GM19238 (cell line): ENCODE data around the gene PNPLA2.

Experiments used
- DNase-seq: peaks from one replicate; pipeline ENCODE4 v3.0.0; 2011; ENCODE audit warnings: low spot score; ENCODE audit not compliant: insufficient read length

The PNPLA2 gene

GRCh38 chr11:818396-819128 is at the start of gene PNPLA2:
Gene PNPLA2, plus strand, starts transcription at chr11:818914. Its CDS starts 805 bp downstream, at chr11:819719.
- no peak for DNase-seq

DNA sequence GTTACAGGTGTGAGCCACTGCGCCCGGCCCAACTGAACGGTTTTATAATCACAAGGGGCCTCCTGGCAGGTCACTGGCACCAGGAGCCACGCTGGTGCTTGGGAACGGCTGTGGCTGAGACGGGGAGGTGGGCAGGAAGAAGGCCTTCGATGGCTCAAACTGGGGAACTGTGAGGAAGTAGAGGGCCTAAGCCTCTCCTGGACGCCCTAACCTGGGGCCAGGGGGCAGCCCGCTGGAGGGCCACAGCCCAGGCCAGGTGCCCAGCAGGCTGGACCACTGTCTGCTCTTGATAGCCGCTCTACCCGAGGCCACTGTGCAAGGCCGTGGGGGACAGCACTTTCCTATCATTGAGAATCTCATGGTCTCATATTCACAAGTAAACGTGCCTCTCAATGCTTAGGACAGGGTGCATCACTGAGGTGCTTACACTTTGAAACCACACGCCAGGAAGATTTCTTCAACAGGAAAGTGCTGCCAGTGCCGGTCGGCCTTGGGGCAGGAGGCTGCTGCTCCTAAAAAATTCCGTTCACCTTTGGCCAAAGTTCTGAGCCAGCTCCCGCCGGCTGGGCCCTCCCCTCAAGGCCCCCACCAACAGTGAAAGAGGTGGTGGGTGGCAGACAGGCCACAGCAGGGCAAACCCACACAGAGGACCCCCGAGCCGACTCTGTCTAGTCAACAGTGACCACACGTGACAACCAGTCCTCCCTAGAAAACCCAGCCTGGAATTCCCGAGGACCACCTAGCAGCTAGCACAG is 48.6 kb upstream of the PNPLA2 start:
- DNase-seq: no peak

GRCh38 chr11:770642-771616 is 47.8 kb upstream of the PNPLA2 start:
- no peak for DNase-seq

GRCh38 chr11:771617-772204 is 47.0 kb upstream of the PNPLA2 start:
- DNase-seq: no peak

DNA sequence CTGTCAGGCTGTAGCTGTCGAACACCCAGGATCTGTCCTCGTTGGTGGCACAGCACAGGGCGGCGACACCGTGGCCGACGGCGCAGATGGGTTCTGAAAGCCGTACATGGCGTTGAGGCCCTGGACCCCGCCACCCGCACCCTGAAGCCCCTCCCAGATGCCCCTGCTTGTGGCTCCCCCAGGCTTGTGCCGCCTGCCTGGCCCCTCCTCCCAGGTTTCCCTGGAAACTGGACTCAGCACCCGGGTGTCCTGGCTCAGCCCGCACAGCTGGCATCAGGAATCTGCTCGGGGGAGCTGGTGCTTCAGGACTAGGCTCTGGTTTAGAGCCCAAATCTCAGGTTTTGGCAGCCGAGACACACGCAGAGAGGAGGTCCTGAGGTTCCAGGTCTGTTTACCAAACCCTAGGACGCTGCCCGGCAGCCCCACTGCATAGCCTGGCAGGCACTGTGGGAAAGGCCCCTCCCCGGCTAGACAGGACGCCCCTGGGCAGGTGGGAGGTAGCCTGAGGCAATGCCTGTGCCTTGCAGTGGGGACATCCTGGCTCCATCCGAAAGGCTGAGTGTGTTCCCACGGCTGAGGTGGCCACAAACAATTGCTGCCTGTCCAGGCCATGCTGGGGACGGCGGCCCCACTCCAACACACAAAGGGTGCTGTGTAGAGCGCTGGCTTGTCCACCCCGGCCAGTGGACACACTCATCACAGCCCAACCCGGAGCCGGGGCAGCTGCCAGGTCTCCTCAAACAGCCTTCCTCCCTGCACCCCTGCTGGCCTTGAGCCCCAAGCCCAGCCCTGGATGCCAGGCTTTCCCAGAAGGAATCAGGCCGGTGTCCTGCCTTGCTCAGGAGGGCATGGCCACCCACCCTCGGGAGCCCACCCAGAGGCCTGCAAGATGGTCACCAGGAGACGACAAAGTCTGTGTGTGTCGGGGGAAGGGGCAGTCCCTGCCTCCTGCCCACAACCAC is 46.0 kb upstream of the PNPLA2 start:
- no peak for DNase-seq

DNA sequence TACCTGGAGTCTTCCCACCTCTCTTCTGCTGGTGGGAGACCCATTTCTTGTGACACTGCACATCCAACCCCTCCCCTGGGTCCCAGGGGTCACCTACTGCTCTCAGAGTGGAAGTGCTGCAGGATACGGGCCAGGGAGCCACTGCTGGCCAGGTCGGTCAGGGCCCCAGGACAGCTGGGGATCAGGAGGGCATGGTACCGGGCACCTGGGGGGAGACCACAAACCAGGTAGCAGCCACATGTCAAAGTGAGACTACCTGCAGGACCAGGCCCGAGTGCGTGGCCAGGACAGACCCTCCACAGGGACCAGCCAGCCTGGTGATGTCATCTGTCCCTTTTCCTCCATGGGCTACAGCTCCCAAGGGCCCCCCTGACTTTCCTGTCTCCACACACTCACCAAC is 45.3 kb upstream of the PNPLA2 start:
- DNase-seq: no peak

- no peak for DNase-seq
Measured at GRCh38 chr11:773830-774229, 44.9 kb upstream of the PNPLA2 start.

- no peak for DNase-seq
Measured at GRCh38 chr11:774873-775592, 43.7 kb upstream of the PNPLA2 start.

DNA sequence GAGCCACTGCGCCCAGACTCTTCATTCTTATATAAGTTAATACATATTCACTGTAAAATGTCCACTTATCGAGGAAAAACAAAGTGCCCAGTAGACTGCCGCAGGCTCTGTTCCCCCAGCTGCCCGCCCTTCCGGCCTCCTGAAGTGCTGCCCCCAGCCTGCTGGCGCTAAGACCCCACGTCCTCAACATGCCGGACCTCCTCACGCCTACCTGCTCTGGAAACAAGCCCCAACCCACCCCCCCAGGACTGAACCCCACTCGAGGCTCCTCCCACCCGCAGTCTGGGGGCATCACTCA is 42.5 kb upstream of the PNPLA2 start:
- no peak for DNase-seq

GRCh38 chr11:776561-777287 is 42.0 kb upstream of the PNPLA2 start:
- DNase-seq: no peak

- DNase-seq: peak; percentile 100
Measured at GRCh38 chr11:777288-778255, 41.1 kb upstream of the PNPLA2 start, which contains the start of gene GATD1. Gene GATD1, minus strand, starts transcription at chr11:777487. Its CDS starts 25 bp downstream, at chr11:777462.

GRCh38 chr11:778976-779954 is 39.4 kb upstream of the PNPLA2 start:
- DNase-seq: no peak

DNA sequence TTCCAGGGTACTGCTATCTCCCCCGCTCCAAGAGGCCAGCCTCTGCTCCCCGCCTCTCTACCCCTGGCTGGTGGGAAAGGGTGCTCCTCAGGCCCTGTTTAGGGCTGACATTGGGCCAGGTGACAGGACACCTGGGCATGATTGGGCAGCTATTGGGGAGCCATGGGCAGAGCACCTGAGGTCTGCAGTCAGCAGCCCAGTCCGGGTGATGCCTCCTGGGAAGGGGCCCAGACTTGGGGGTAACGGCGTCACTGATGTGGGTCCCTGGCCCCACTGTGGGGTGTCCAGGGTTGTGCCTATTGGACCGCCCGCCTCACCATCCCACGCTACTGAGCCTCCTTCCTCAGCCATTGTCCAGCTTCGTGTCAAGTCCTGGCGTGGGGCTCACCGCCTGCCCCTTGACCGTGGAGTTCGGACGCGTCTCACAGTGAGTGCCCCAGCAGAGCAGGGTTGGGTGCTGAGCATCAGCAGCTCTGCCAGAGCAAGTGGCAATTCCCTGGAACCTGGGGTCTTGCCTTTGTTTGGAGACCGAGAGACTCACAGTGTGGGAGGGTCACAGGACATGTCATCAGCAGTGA is 38.7 kb upstream of the PNPLA2 start:
- no peak for DNase-seq

DNA sequence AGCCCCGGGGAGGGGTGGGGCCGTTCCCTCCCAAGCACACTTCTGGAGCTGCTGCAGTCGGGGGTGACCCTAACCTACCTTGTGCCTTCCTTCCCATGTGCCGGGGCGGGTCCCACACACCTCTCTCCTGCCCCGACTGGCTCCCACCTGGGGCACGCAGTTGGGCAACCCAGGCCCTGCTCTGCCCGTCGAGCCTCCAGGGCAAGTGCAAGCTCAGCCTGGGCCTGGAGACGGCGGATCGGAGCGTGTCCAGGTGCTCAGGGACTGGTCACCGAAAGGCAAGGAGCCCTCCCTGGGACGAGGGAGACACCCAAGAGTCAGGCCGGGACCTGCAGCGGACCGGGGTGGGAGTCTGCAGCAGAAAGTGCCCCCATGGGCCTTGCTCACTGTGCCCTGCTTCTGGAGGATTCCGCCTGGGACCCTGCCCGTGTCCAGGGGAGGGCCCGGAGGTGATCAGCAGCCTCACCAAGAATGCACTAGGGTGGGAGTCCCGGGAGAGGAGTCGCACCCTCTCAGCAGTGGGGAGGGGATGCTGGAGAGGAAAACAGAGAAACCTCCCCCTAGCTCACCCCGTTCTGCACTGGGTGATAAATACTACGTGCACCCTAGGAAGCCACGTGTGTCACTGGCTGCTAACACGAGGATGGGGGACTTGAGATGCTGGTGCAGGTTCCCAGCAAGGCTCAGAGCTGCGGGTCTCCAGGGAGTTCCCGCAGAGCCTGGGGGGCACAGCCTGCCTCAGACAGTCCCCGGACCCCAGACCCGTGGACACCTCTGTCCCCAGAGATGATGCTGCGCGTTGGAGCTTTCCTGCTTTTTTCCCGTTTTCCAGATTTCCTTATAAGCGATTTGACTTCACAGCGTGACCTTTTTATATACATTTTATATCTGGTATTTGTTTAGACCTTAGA is 36.2 kb upstream of the PNPLA2 start:
- no peak for DNase-seq

DNA sequence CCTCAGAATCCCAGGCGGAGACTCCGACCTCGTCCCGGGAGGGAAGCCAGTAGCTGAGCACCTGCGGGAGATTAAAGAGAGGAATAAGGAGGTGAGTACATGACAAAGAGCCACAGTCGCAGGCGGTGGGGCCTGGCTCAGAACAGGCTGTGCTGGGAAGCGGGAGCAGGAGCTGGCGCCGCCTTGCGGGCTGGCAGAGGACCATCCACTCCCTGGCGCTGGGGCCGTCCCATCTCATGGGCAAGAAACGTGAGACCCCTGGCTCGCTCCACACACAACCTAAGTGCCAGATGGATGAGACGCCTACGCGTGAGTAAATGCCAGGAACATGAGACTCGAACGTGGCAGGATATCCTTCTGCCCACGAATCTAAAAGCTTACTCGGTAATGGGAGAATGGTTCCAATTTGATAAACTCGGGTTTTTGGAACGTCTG is 35.1 kb upstream of the PNPLA2 start:
- DNase-seq: no peak
